ENCODE measurements around the gene TSR1.

Gene TSR1

GRCh38 chr17:2335726-2336214, 487 bp downstream of the TSR1 start:
- peaks cover 21% of the 10 kb centered on the region for H3K79me2 ChIP-seq
- peak overlapping the region; percentile 96 for H2AFZ ChIP-seq
- peak overlapping the region; percentile 62 for H3K4me3 ChIP-seq (ENCODE audit: low read depth, low read length)
- H3K4me1 ChIP-seq, result peaks cover 5% of the 10 kb centered on the region
- peak overlapping the region; percentile 95 for H3K4me2 ChIP-seq (ENCODE audit: low read length)
- H3K9me3 ChIP-seq (ENCODE audit: control insufficient read depth, low read length), result no peaks in the 10 kb centered on the region
- TF ChIP-seq, protein P1, sequence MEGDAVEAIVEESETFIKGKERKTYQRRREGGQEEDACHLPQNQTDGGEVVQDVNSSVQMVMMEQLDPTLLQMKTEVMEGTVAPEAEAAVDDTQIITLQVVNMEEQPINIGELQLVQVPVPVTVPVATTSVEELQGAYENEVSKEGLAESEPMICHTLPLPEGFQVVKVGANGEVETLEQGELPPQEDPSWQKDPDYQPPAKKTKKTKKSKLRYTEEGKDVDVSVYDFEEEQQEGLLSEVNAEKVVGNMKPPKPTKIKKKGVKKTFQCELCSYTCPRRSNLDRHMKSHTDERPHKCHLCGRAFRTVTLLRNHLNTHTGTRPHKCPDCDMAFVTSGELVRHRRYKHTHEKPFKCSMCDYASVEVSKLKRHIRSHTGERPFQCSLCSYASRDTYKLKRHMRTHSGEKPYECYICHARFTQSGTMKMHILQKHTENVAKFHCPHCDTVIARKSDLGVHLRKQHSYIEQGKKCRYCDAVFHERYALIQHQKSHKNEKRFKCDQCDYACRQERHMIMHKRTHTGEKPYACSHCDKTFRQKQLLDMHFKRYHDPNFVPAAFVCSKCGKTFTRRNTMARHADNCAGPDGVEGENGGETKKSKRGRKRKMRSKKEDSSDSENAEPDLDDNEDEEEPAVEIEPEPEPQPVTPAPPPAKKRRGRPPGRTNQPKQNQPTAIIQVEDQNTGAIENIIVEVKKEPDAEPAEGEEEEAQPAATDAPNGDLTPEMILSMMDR (IDR thresholded peaks at IDR 0.05), result no peak
- H3K27me3 ChIP-seq (ENCODE audit: control insufficient read depth, insufficient read depth, low read length), result no peaks in the 10 kb centered on the region
- H3K36me3 ChIP-seq (ENCODE audit: control insufficient read depth, insufficient read depth, low read length), result no peaks in the 10 kb centered on the region
- H3K9ac ChIP-seq, result peak overlapping the region; percentile 73
- H3K27ac ChIP-seq, result peak overlapping the region; percentile 90

DNA sequence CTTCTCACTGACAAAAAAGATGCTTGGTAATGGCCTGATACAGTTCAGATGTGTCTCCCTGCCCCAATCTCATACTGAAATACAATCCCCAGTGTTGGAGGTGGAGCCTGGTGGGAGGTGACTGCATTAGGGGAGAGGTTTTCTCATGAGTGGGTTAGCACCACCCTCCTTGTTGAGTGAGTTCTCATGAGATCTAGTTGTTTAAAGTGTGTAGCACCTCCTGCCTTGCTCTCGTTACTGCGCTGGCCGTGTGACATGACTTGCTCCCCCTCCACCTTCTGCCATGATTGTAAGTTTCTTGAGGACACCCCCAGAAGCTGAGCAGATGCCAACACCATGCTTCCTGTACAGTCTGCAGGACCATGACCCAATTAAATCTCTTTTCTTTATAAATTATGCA, 5.0 kb downstream of the TSR1 start:
- TF ChIP-seq, protein P1 (IDR thresholded peaks at IDR 0.05), result no peak
- no peak overlapping the region for H3K9ac ChIP-seq
- H3K4me3 ChIP-seq (ENCODE audit: low read depth, low read length), result no peak overlapping the region
- H3K79me2 ChIP-seq, result peaks cover 21% of the 10 kb centered on the region
- no peaks in the 10 kb centered on the region for H3K27me3 ChIP-seq (ENCODE audit: control insufficient read depth, insufficient read depth, low read length)
- peaks cover 2% of the 10 kb centered on the region for H3K4me1 ChIP-seq
- no peak overlapping the region for H3K27ac ChIP-seq
- no peaks in the 10 kb centered on the region for H3K36me3 ChIP-seq (ENCODE audit: control insufficient read depth, insufficient read depth, low read length)
- H2AFZ ChIP-seq, result no peak overlapping the region
- H3K4me2 ChIP-seq (ENCODE audit: low read length), result no peak overlapping the region
- H3K9me3 ChIP-seq (ENCODE audit: control insufficient read depth, low read length), result no peaks in the 10 kb centered on the region

DNA sequence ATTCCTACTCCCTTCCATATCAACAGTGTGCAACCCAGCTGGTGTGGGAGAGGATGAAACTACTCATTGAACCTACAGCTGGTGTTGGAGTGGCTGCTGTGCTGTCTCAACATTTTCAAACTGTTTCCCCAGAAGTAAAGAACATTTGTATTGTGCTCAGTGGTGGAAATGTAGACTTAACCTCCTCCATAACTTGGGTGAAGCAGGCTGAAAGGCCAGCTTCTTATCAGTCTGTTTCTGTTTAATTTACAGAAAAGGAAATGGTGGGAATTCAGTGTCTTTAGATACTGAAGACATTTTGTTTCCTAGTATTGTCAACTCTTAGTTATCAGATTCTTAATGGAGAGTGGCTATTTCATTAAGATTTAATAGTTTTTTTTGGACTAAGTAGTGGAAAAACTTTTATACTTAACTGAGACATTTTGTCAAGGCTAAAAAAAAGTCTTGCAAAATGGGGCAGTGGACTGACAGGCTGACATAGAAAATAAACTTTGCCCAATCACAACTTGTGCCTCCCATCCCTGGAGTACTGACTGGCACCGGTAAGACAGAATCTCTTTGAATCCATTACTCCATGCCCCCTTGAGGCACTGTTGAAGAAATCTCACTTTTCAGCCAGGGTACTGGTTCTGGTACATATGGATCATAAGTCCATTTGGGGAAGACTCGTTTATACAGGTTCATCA, 12.5 kb downstream of the TSR1 start:
- no peaks in the 10 kb centered on the region for H3K79me2 ChIP-seq
- H3K9ac ChIP-seq, result no peak overlapping the region
- TF ChIP-seq, protein P1 (IDR thresholded peaks at IDR 0.05), result no peak
- no peaks in the 10 kb centered on the region for H3K4me1 ChIP-seq
- no peak overlapping the region for H3K27ac ChIP-seq
- no peaks in the 10 kb centered on the region for H3K36me3 ChIP-seq (ENCODE audit: control insufficient read depth, insufficient read depth, low read length)
- no peak overlapping the region for H2AFZ ChIP-seq
- no peak overlapping the region for H3K4me2 ChIP-seq (ENCODE audit: low read length)
- no peak overlapping the region for H3K4me3 ChIP-seq (ENCODE audit: low read depth, low read length)
- H3K9me3 ChIP-seq (ENCODE audit: control insufficient read depth, low read length), result no peaks in the 10 kb centered on the region
- no peaks in the 10 kb centered on the region for H3K27me3 ChIP-seq (ENCODE audit: control insufficient read depth, insufficient read depth, low read length)

GRCh38 chr17:2321399-2321798, 14.9 kb downstream of the TSR1 start:
- no peak overlapping the region for H3K4me3 ChIP-seq (ENCODE audit: low read depth, low read length)
- H3K27ac ChIP-seq, result no peak overlapping the region
- no peaks in the 10 kb centered on the region for H3K9me3 ChIP-seq (ENCODE audit: control insufficient read depth, low read length)
- no peak overlapping the region for H3K9ac ChIP-seq
- H2AFZ ChIP-seq, result no peak overlapping the region
- no peaks in the 10 kb centered on the region for H3K79me2 ChIP-seq
- no peaks in the 10 kb centered on the region for H3K4me1 ChIP-seq
- TF ChIP-seq, protein P1 (IDR thresholded peaks at IDR 0.05), result no peak
- H3K27me3 ChIP-seq (ENCODE audit: control insufficient read depth, insufficient read depth, low read length), result no peaks in the 10 kb centered on the region
- no peak overlapping the region for H3K4me2 ChIP-seq (ENCODE audit: low read length)
- no peaks in the 10 kb centered on the region for H3K36me3 ChIP-seq (ENCODE audit: control insufficient read depth, insufficient read depth, low read length)

- H3K27me3 ChIP-seq (ENCODE audit: control insufficient read depth, insufficient read depth, low read length), result no peaks in the 10 kb centered on the region
- no peak overlapping the region for H3K4me2 ChIP-seq (ENCODE audit: low read length)
- no peaks in the 10 kb centered on the region for H3K36me3 ChIP-seq (ENCODE audit: control insufficient read depth, insufficient read depth, low read length)
- no peak overlapping the region for H2AFZ ChIP-seq
- H3K9ac ChIP-seq, result no peak overlapping the region
- TF ChIP-seq, protein P1 (IDR thresholded peaks at IDR 0.05), result no peak
- H3K9me3 ChIP-seq (ENCODE audit: control insufficient read depth, low read length), result no peaks in the 10 kb centered on the region
- no peak overlapping the region for H3K27ac ChIP-seq
- H3K4me1 ChIP-seq, result no peaks in the 10 kb centered on the region
- no peak overlapping the region for H3K4me3 ChIP-seq (ENCODE audit: low read depth, low read length)
- H3K79me2 ChIP-seq, result no peaks in the 10 kb centered on the region
Observed at GRCh38 chr17:2319051-2319450, 17.2 kb downstream of the TSR1 start.
